ENCODE results near the gene KNL1.
"Not testable (repeated sequence)": the region's sequence is repeated elsewhere in the genome, so short reads cannot be mapped to it uniquely, and the experiment has no call there.

The KNL1 gene

DNA sequence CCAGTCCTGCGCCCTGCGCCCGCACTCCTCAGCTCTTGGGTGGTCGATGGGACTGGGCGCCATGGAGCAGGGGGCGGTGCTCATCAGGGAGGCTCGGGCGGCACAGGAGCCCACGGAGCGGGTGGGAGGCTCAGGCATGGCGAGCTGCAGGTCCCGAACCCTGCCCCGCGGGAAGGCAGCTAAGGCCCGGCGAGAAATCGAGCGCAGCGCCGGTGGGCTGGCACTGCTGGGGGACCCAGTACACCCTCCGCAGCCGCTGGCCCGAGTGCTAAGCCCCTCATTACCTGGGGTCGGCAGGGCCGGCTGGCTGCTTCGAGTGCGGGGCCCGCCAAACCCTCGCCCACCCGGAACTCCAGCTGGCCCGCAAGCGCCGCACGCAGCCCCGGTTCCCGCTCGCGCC is 82.9 kb downstream of the KNL1 start:
- DNase-seq = not testable (repeated sequence)

DNA sequence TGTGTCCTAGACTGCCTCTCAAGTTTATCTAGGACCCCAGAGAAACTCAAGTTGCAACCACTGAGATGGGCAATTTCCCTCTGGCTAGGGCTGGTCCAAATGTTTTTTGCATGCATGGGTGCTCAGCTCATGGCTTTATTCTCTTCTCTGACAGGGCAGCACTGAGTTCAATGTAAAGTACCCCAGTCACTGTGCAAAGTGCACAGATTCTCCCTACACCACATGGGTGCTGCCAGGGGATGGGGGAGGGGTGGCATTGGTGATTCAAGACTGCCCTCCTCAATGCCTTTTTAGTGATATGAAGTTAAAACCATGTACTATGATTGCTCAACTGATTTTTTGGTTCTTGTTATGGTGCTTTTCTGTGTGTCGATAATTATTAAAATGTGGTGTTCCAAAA is 86.1 kb downstream of the KNL1 start:
- no peak for DNase-seq

DNA sequence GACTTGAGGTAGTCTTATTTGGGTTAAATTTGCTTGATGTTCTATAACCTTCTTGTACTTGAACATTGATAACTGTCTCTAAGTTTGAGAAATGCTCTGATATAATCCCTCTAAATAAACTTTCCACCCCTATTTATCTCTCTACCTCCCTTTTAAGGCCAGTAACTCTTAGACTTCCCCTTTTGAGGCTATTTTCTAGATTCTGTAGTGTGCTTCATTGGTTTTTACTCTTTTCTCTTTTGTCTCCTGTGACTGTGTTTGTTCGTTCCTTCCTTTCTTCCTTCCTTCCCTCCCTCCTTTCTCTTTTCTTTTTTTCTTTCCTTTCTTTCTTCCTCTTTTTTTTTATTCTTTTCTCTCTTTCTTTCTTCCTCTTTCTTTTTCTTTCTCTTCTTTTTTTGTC is 86.9 kb downstream of the KNL1 start:
- DNase-seq = not testable (repeated sequence)

DNA sequence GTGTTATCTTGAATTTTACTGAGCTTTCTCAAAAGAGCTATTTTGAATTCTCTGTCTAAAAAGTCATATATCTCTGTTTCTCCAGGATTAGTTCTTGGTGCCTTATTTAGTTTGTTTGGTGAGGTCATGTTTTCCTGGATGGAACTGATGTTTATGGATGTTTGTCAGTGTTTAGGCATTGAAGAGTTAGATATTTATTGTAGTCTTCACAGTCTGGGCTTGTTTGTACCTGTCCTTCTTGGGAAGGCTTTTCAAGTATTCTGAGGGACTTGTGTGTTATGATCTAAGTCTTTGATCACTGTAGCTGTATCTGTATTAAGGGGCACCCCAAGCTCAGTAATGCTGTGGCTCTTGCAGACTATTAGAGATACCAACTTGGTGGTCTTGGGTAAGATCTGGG is 90.3 kb downstream of the KNL1 start:
- DNase-seq = no peak

DNA sequence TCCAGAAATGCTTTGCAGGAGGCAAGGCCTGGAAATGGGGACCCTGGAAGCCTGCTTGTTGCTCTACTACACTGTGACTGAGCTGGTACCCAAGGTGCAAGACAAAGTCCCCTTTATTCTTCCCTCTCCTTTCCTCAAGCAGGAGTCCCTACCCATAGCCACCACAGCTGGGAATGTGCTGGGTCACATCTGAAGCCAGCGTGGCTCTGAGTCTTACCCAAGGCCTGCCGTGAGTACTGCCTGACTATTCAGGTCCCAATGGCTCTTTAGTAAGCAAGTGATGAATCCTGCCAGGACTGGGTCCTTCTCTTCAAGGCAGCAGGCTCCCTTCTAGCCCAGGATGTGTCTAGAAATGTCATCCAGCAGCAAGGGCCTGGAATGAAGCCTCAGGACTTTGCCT is 91.3 kb downstream of the KNL1 start:
- no peak for DNase-seq

DNA sequence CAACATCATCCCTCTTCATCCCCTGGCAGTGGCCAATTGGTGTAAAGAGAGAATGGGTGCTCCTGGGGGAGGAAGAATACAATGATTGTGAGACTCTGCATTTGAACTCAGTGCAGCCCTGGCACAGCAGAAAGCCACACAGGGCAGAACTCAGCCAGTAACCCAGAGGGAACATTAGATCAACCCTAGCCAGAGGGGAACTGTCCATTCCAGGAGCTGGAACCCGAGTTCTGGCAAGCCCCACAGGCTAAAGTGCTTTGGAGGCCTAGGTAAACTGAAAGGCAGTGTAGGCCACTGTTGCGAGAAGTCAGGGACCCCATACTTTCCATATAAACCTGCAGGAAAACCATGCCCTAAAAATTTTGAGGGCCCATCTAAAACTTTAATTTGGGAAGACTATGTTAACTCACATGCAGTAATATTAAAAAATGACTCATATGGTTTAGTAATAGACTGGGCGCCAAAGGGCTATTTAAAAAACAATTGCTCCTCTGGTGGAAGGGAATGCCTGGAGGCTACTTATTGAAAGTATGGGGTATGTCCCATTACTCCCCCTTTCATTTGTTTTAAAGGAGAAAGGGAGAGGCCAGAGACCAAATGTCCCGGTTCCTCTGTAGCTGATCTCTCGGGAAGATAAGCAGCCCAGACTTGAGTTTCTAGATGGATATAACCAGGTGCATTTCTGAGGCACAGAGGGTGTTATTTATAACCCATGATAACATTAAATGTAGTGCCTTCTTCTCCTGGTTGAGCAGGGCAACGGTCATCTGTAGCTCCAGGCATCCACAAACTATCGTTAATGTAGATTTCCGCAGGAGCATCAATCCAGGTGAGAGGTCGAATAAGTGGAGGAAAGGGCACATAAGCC is 95.1 kb downstream of the KNL1 start:
- no peak for DNase-seq

DNA sequence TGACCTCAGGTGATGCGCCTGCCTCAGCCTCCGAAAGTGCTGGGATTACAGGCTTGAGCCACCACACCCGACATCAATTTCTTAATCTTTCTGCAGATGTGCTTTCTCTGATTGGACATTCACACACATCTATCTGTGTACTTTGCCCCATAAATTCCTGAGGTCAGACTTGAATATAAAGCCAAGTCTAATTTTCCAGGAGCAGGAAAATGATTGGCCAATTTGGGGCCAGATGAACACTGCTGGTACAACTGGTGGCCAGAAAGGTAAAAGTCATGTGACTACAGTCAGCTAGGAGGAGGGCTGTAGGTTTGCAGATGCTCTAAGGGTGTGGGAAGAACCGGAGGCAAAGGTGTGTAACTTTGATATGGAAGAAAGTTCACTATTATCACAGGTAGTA is 97.7 kb downstream of the KNL1 start:
- no peak for DNase-seq

DNA sequence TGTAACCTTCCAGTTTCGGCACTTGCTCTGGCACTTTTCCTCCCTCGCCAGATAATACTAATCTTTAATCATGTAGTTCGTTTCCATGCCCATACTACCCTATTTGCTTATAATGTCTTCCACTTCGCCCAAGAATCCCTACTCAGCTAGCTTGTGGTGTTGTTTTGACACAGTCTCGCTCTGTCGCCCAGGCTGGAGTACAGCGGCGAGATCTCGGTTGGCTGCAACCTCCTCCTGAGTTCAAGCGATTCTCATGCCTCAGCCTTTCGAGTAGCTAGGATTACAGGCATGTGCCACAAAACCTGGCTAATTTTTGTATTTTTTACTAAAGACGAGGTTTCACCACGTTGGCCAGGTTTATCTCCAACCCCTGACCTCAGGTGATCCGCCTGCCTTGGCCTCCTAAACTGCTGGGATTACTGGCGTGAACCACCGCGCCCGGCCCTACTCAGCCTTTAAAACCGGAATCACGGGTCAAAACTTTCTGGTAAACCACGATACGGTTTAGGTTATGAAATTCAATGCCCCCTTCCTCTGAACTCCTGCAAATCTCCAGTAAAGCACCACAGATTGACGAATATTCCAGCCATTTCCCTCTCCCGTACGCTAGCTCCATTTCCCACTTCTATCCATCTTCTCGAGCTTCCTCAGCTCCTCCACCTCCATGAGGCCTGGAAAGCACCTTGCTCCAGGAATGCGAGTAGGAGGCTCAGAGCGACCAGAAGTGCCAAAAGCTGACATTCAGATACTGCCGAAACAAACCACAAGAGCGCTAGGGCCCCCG is 100.0 kb downstream of the KNL1 start:
- no peak for DNase-seq

DNA sequence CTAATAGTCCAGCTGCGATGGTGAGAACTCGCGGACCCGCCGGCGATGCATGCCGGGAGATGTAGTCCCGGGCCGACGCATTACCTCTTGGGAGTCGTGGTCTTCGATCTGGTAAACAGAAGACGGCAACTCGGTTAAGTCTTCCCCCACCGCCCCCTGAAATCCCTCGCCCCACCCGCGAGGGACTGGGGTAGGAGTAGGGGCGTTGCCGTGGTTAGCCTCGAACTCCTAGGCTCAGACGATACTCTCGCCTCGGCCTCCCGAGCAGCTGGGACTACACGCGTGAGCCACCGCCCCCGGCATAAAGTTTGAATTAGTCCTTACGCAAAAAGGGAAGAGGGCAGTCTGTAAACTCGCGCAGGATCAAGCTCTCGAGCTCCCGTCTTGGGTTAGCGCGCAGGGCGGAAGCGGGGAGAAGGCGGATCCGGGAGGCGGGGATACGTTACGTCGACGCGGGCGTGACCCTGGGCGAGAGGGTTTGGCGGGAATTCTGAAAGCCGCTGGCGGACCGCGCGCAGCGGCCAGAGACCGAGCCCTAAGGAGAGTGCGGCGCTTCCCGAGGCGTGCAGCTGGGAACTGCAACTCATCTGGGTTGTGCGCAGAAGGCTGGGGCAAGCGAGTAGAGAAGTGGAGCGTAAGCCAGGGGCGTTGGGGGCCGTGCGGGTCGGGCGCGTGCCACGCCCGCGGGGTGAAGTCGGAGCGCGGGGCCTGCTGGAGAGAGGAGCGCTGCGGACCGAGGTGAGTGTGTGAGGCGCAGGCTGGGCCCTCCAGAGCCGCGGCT is 100.8 kb downstream of the KNL1 start, which contains the start of gene RAD51:
RAD51 (plus strand) TSS at position 487 of the 781 bp plus-strand sequence. CDS start 3,585 bp downstream, outside the sequence.
- DNase-seq = peak; percentile 80

DNA sequence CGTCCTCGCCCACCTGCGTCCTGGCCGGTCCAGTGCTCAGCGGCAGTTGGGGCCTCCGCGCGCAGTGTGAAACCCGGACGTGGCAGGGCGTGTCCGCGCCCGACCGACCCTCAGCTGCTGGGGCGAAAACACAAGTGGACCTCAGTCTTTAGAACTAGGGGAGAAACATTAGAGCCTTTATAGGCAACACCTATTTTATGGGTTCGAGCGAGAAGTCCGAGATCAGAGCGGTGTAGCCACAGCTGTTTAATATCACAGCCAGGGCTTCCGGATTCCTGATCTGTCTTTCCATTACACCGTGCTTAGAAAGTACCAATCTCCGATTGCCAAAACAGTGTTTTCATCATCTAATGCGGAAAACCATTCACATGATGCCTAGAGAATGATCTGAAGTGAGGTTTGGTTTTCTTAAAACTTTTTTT is 101.4 kb downstream of the KNL1 start:
- no peak for DNase-seq

DNA sequence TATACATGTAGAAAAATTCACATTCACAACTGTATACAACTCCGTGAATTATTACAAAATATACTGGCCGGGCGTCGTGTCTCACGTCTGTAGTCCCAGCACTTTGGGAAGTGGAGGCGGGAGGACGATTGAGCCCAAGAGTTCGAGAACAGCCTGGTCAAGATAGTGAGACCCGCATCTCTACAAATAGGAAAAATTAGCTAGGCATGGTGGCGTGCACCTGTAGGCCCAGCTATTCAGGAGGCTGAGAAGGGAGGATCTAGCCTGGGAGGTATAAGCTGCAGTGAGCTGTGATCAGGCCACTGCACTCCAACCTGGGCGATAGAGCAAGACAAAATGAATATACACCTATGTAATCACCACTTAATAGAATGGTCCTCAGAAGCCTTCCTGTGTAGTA is 102.2 kb downstream of the KNL1 start:
- no peak for DNase-seq

DNA sequence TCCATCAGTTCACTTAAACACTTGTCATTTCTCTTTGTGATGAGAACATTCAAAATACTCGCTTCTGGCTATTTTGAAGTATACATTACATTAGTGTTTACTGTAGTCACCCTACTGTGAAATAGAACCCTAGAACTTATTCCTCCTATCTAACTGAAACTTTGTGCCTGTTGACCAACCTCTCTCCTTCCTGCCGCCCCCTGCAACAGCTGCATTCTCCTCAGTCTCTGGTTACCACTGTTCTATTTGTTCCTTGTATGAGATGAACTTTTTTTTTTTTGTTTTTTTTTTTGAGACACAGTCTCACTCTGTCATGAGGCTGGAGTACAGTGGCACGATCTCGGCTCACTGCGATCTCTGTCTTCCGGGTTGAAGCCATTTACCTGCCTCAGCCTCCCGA is 103.9 kb downstream of the KNL1 start:
- no peak for DNase-seq

DNA sequence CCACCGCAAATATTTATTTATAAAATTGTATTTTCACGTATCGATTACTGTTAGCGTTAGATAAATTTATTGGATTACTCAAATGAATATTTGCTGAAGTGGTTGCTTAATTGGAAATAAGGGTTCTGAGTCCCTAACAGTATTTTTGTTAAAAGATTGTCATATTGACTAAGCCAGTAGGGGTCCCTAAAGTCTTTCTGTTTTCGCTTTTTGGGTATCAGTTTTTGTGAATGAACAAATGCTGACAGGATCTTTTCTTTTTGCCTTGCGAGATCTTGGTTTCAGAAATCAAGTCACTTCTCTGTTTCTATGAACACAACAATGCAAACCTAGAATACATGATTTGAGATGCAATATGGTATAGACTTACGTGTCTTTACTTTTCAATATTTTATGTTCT is 108.0 kb downstream of the KNL1 start:
- no peak for DNase-seq

DNA sequence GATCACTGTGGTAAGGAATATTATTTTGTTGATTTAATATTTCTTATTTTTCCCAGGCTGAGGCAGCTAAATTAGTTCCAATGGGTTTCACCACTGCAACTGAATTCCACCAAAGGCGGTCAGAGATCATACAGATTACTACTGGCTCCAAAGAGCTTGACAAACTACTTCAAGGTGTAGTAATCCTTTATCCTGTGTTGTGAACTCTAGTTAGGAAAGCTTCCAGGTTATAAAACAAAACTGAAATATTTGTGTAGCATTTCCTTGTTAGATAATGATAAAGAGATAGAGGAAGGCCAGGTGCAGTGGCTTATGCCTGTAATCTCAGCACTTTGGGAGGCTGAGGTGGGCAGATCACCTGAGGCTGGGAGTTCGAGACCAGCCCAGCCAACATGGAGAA is 112.1 kb downstream of the KNL1 start:
- no peak for DNase-seq
